GM12878 (cell line): ENCODE measurements around the gene WNT9B. TPM values are rescaled to one million over a fixed set of nuclear protein-coding genes. Genes with fewer than 3 reads are reported as not detected.

Experiments
- ATAC-seq: fragments of 200-7000 bp; cut with Tn5 transposase; 3 replicates; pipeline ENCODE4 v1.9.1; 2020; ENCODE audit warnings: mild to moderate bottlenecking, moderate library complexity
- BruUV-seq: library from RNA; stranded (reverse); fragments of 400-500 nt; replicated peaks from 2 replicates; lab custom pipeline; 2021; lab: Mats Ljungman, UMichigan
- CTCF ChIA-PET: fragments of 300-600 bp; sonication (Branson Sonifier 250); formaldehyde crosslinking; extraction: SDS; loops from one replicate; lab custom pipeline; 2021; ENCODE audit warnings: inconsistent platforms; lab: Yijun Ruan, JAX
- POLR2A ChIA-PET: fragments of 350-600 bp; formaldehyde crosslinking; extraction: SDS; loops from one replicate; lab custom pipeline; 2021; ENCODE audit warnings: inconsistent platforms; lab: Charles Lee
- RAD21 ChIA-PET: fragments of 300-600 bp; sonication (Branson Sonifier 250); formaldehyde crosslinking; loops from one replicate; lab custom pipeline; 2023; ENCODE audit warnings: antibody characterized with exemption; ENCODE audit not compliant: unreplicated experiment; lab: Charles Lee
- SMC1A ChIA-PET: fragments of 300-600 bp; sonication (Branson Sonifier 250); formaldehyde crosslinking; loops from one replicate; lab custom pipeline; 2023; ENCODE audit not compliant: unreplicated experiment, uncharacterized antibody; lab: Charles Lee
- DNase-seq: peaks from one replicate; pipeline ENCODE4 v3.0.0-alpha.2; 2011; ENCODE audit warnings: low read depth, low spot score
- FAIRE-seq: peaks from 3 replicates; lab custom pipeline; 2011; peaks lifted over from hg19 to GRCh38; lab: Jason Lieb, UNC
- H2AFZ ChIP-seq: 2 replicates; pipeline ENCODE4 v1.6.0; 2011; ENCODE audit warnings: low read depth, low read length, control low read depth; ENCODE audit not compliant: control insufficient read depth
- H3K27ac ChIP-seq: 2 replicates; pipeline ENCODE4 v1.5.1; 2011; ENCODE audit warnings: control low read depth; ENCODE audit not compliant: control insufficient read depth, insufficient read depth
- H3K27me3 ChIP-seq, 2 experiments: replicated peaks in 1 of 2; 2 replicates each; pipeline versions ENCODE4 v1.6.0 to v1.6.1; 2011; ENCODE audit warnings: low read length in 1 of 2; ENCODE audit not compliant: control insufficient read depth in 2 of 2, insufficient read depth in 2 of 2
- H3K36me3 ChIP-seq, 2 experiments: 2 replicates each; pipeline ENCODE4 v1.5.1; 2011; ENCODE audit warnings: low read length in 1 of 2; ENCODE audit not compliant: control insufficient read depth in 2 of 2, insufficient read depth in 2 of 2
- H3K4me1 ChIP-seq: 2 replicates; pipeline ENCODE4 v1.6.1; 2011; ENCODE audit warnings: mild to moderate bottlenecking, low read length, moderate library complexity, mixed read lengths; ENCODE audit not compliant: control insufficient read depth, insufficient read depth
- H3K4me2 ChIP-seq: 2 replicates; pipeline ENCODE4 v1.6.0; 2011; ENCODE audit warnings: control low read depth; ENCODE audit not compliant: control insufficient read depth, insufficient read depth
- H3K4me3 ChIP-seq: fragments of 200-600 bp; sonication (generic); 2 replicates; pipeline ENCODE4 v1.5.1; 2016
- H3K79me2 ChIP-seq: 2 replicates; pipeline ENCODE4 v1.6.0; 2011; ENCODE audit warnings: low read length; ENCODE audit not compliant: control insufficient read depth, insufficient read depth
- H3K9ac ChIP-seq: 2 replicates; pipeline ENCODE4 v1.8.0; 2011; ENCODE audit warnings: low read length, control low read depth, mixed read lengths; ENCODE audit not compliant: control insufficient read depth, insufficient read depth
- H3K9me3 ChIP-seq: replicated peaks from 3 replicates; pipeline ENCODE4 v1.5.1; 2011; ENCODE audit warnings: mild to moderate bottlenecking, low read length; ENCODE audit not compliant: control insufficient read depth, insufficient read depth
- H4K20me1 ChIP-seq: 2 replicates; pipeline ENCODE4 v1.6.0; 2011; ENCODE audit not compliant: control insufficient read depth, insufficient read depth
- ATF2 ChIP-seq: IDR thresholded peaks from 2 replicates; pipeline ENCODE4 v1.6.1; 2012; ENCODE audit warnings: low read length, inconsistent platforms
- ATF3 ChIP-seq: IDR thresholded peaks from 2 replicates; pipeline ENCODE4 v1.6.1; 2011; ENCODE audit warnings: low read depth, mild to moderate bottlenecking, low read length, moderate library complexity, borderline replicate concordance; ENCODE audit errors: extremely low read depth
- ATF7 ChIP-seq: fragments of 450-650 bp; IDR thresholded peaks from 2 replicates; pipeline ENCODE4 v1.6.1; 2016; ENCODE audit warnings: low read depth, mild to moderate bottlenecking
- BCL3 ChIP-seq: IDR thresholded peaks from 2 replicates; pipeline ENCODE4 v1.6.1; 2011; ENCODE audit warnings: borderline replicate concordance, low read depth, mild to moderate bottlenecking, moderate library complexity, low read length; ENCODE audit not compliant: insufficient read depth, poor library complexity, severe bottlenecking
- BRCA1 ChIP-seq: IDR thresholded peaks from 2 replicates; pipeline ENCODE4 v1.6.1; 2011; ENCODE audit warnings: low read depth, low read length, improper control_type of control experiment
- FOXK2 ChIP-seq: fragments of 450-650 bp; IDR thresholded peaks from 2 replicates; pipeline ENCODE4 v1.6.1; 2017; ENCODE audit warnings: mild to moderate bottlenecking, moderate library complexity
- FOXM1 ChIP-seq: IDR thresholded peaks from 2 replicates; pipeline ENCODE4 v1.6.1; 2012; ENCODE audit warnings: low read depth, mild to moderate bottlenecking, inconsistent platforms, low read length, moderate library complexity
- HDGF ChIP-seq: fragments of 450-650 bp; IDR thresholded peaks from 2 replicates; pipeline ENCODE4 v1.6.1; 2016; ENCODE audit warnings: antibody characterized with exemption
- IKZF2 ChIP-seq, 2 experiments: fragments of 450-650 bp; IDR thresholded peaks; 2 replicates each; pipeline ENCODE4 v1.6.1; 2017; ENCODE audit warnings: mild to moderate bottlenecking in 2 of 2, moderate library complexity in 2 of 2
- NFXL1 ChIP-seq: fragments of 450-650 bp; IDR thresholded peaks from 2 replicates; pipeline ENCODE4 v1.6.1; 2017; ENCODE audit warnings: antibody characterized with exemption, mild to moderate bottlenecking, borderline replicate concordance
- NFYB ChIP-seq: IDR thresholded peaks from 2 replicates; pipeline ENCODE4 v1.6.1; 2011; ENCODE audit warnings: low read depth, mild to moderate bottlenecking, low read length, improper control_type of control experiment, moderate library complexity; ENCODE audit not compliant: insufficient read depth
- SMAD5 ChIP-seq: IDR thresholded peaks from 2 replicates; pipeline ENCODE4 v1.6.1; 2016; ENCODE audit warnings: antibody characterized with exemption, low read depth
- TBL1XR1 ChIP-seq: IDR thresholded peaks from 2 replicates; pipeline ENCODE4 v1.6.1; 2012; ENCODE audit warnings: low read depth, low read length, improper control_type of control experiment
- TCF12 ChIP-seq: IDR thresholded peaks from 2 replicates; pipeline ENCODE4 v1.6.1; 2011; ENCODE audit warnings: low read depth, mild to moderate bottlenecking, low read length
- TCF3 ChIP-seq: IDR thresholded peaks from 2 replicates; pipeline ENCODE4 v1.6.1; 2012; ENCODE audit warnings: low read depth, mild to moderate bottlenecking, low read length, borderline replicate concordance; ENCODE audit not compliant: insufficient read depth
- TCF7 ChIP-seq: IDR thresholded peaks from 2 replicates; pipeline ENCODE4 v1.6.1; 2014; ENCODE audit warnings: antibody characterized with exemption, borderline replicate concordance
- USF2 ChIP-seq: IDR thresholded peaks from 2 replicates; pipeline ENCODE4 v1.6.1; 2011; ENCODE audit warnings: low read depth, low read length, improper control_type of control experiment, borderline replicate concordance
- WGBS: methylation state at CpG from one replicate; pipeline ENCODE4 v1.1.6; 2016; ENCODE audit warnings: low lambda C conversion rate; ENCODE audit not compliant: insufficient replicate concordance, insufficient coverage; ENCODE audit errors: missing lambda C conversion rate; 5-methylcytosine and 5-hydroxymethylcytosine counted together
- in situ Hi-C: fragments of 300-500 bp; cut with MboI; formaldehyde crosslinking; loops from 9 replicates; pipeline ENCODE4 v1.14.3; 2018; ENCODE audit warnings: mixed read lengths
- intact Hi-C: fragments of 100-400 bp; cut with micrococcal nuclease; formaldehyde crosslinking; loops from one replicate; pipeline ENCODE4 v1.14.2; 2022; ENCODE audit not compliant: unreplicated experiment
- polyA plus RNA-seq, 11 experiments: library from polyadenylated mRNA; depleted of rRNA in 4 of 11; unstranded in 6 of 11; stranded (reverse) in 5 of 11; fragments of >200 nt; fragmentation: Nextera tagmentation in 4 of 11; fragmentation: Illumina TruSeq in 1 of 11; extraction: Ambion mirVana in 4 of 11; extraction: Trizol in 1 of 11; gene quantifications; 1 replicate in 1 of 11; 2 replicates in 10 of 11; pipeline versions ENCODE4 v1.2.1 to v1.2.3, GENCODE V29; 2011 to 2016; ENCODE audit warnings: inconsistent platforms in 2 of 11, missing spikeins in 2 of 11, low read depth in 1 of 11
- total RNA-seq, 4 experiments: library from RNA; depleted of rRNA in 3 of 4; stranded (reverse); fragments of >200 nt in 3 of 4; fragmentation: Illumina TruSeq in 1 of 4; extraction: Trizol in 1 of 4; gene quantifications; 2 replicates each; pipeline versions ENCODE4 v1.2.1 to v1.2.3, GENCODE V29; 2013 to 2021
- TF ChIP-seq, protein P1 (sequence below): IDR thresholded peaks from 2 replicates; pipeline ENCODE4 v1.6.1; 2012; ENCODE audit warnings: low read depth, low read length, improper control_type of control experiment
- TF ChIP-seq, protein P2 (sequence below): IDR thresholded peaks from 2 replicates; pipeline ENCODE4 v1.6.1; 2012; ENCODE audit warnings: low read depth, low read length, improper control_type of control experiment

The WNT9B gene
- total and polyA plus RNA-seq, 10 of the 15 experiments (the other 5 are each of a cell fraction or from before 2014, with no cell fraction given), result not detected

GRCh38 chr17:46822388-46822921 is 28.9 kb upstream of the WNT9B start (continued):
- TF ChIP-seq BCL3 (no peak), FOXM1 (0 out of 2 replicates have a peak, but pooled peaks have one; percentile 27), HDGF (no peak)

GRCh38 chr17:46823657-46824056 is 27.7 kb upstream of the WNT9B start:
- no TSS peak for BruUV-seq
- H3K4me3 ChIP-seq, result no peak overlapping the region
- ATAC-seq, result no peak
- H3K79me2 ChIP-seq, result no peaks in the 10 kb centered on the region
- ChIA-PET SMC1A (no interaction called here), RAD21 (no interaction called here), CTCF (interaction anchor here (0.9 to 2.1 kb wide), 4 partner anchors 9 to 19 kb away, joined by 3 to 10 read pairs (median 4); no protein-coding TSS in a partner anchor), POLR2A (no interaction called here)
- H3K4me1 ChIP-seq, result no peaks in the 10 kb centered on the region
- H3K9me3 ChIP-seq, result no peaks in the 10 kb centered on the region
- H4K20me1 ChIP-seq, result no peaks in the 10 kb centered on the region
- no peak for DNase-seq
- WGBS, result 67% methylated on average over 8 of the region's 8 CpGs
- intact Hi-C loops, result loop anchor here (10.0 kb wide), 1 partner anchor 51 kb away; no protein-coding TSS in a partner anchor
- H3K27ac ChIP-seq, result no peak overlapping the region
- in situ Hi-C loops, result no loop called here
- TF ChIP-seq ATF7 (no peak), TCF7 (no peak), TCF3 (no peak), TCF12 (no peak), SMAD5 (no peak), USF2 (no peak), BRCA1 (no peak), FOXK2 (no peak), TBL1XR1 (no peak), ATF3 (no peak), NFYB (no peak), NFXL1 (no peak), IKZF2 (IDR thresholded peaks at IDR 0.05) (no peak), ATF2 (no peak)
- TF ChIP-seq, protein P1, sequence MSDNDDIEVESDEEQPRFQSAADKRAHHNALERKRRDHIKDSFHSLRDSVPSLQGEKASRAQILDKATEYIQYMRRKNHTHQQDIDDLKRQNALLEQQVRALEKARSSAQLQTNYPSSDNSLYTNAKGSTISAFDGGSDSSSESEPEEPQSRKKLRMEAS, result no peak
- TF ChIP-seq, protein P2, sequence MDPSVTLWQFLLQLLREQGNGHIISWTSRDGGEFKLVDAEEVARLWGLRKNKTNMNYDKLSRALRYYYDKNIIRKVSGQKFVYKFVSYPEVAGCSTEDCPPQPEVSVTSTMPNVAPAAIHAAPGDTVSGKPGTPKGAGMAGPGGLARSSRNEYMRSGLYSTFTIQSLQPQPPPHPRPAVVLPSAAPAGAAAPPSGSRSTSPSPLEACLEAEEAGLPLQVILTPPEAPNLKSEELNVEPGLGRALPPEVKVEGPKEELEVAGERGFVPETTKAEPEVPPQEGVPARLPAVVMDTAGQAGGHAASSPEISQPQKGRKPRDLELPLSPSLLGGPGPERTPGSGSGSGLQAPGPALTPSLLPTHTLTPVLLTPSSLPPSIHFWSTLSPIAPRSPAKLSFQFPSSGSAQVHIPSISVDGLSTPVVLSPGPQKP, result no peak
- no peak overlapping the region for H3K9ac ChIP-seq
- no peak overlapping the region for H3K4me2 ChIP-seq
- peaks cover 22 to 27% of the 10 kb centered on the region in 2 experiments for H3K27me3 ChIP-seq
- no peaks in the 10 kb centered on the region for H3K36me3 ChIP-seq
- H2AFZ ChIP-seq, result no peak overlapping the region
- no peak for FAIRE-seq
